IPS-18c (cell line): ENCODE results near the gene MAGI2.
"Not testable (repeated sequence)": the region's sequence is repeated elsewhere in the genome, so short reads cannot be mapped to it uniquely, and the experiment has no call there.

ENCODE experiments used
- H3K4me3 ChIP-seq: 2 replicates; pipeline ENCODE4 v1.7.0; 2013; ENCODE audit warnings: low read depth, mild to moderate bottlenecking, low read length, moderate library complexity; ENCODE audit not compliant: insufficient read depth
- H3K9me3 ChIP-seq: one replicate; pipeline ENCODE4 v1.6.1; 2013; ENCODE audit warnings: mild to moderate bottlenecking, low read length, moderate library complexity; ENCODE audit not compliant: control insufficient read depth, insufficient read depth

Gene MAGI2

GRCh38 chr7:78607099-78607498 lies 846.4 kb downstream of the MAGI2 start:
- no peaks in the 10 kb centered on the region for H3K9me3 ChIP-seq
- no peak overlapping the region for H3K4me3 ChIP-seq

DNA sequence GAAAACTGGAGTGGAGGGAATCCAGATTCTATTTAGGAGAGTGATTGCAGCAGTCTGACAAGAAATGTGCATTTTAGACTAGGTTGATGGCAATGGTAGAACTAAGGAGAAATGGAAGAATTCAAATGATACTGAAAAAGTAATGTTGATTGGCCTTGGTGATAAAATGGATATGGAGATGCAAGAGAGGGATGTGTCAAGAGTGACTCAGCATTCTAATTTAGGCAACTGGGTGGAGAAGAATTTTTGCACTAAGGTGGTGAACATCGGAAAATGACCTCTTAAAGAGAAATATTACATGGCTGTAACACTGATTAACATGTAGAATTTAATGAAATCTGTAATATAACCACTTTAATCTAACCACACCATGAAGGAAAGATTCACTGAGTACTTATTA lies 848.3 kb downstream of the MAGI2 start:
- H3K4me3 ChIP-seq, result no peak overlapping the region
- H3K9me3 ChIP-seq, result no peaks in the 10 kb centered on the region

- Histone ChIP-seq H3K9me3 (no peaks in the 10 kb centered on the region), H3K4me3 (no peak overlapping the region)
Observed at GRCh38 chr7:78601728-78602127, 851.7 kb downstream of the MAGI2 start.

DNA sequence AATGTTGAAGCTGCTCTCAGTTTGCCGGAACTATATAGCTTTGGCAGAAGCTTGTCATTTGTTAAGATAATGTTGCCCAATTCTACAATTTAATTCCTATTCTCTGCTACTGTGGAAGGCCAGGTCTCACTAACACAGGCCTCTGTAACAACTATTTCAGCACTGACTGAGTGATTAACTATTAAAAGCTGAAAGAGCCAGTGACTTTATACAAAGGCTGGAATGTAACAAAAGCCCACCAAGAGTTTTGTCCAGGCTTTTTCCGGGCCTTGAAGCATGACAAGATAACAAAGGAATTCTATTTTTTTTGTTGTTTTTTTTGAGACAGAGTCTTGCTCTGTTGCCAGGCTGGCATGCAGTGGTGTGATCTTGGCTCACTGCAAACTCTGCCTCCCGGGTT lies 859.3 kb downstream of the MAGI2 start:
- Histone ChIP-seq H3K9me3 (no peaks in the 10 kb centered on the region), H3K4me3 (no peak overlapping the region)

GRCh38 chr7:78588393-78588792 lies 865.1 kb downstream of the MAGI2 start:
- peak overlapping the region; percentile 24; the same call in 1 of the 2 replicates for H3K4me3 ChIP-seq
- no peaks in the 10 kb centered on the region for H3K9me3 ChIP-seq

DNA sequence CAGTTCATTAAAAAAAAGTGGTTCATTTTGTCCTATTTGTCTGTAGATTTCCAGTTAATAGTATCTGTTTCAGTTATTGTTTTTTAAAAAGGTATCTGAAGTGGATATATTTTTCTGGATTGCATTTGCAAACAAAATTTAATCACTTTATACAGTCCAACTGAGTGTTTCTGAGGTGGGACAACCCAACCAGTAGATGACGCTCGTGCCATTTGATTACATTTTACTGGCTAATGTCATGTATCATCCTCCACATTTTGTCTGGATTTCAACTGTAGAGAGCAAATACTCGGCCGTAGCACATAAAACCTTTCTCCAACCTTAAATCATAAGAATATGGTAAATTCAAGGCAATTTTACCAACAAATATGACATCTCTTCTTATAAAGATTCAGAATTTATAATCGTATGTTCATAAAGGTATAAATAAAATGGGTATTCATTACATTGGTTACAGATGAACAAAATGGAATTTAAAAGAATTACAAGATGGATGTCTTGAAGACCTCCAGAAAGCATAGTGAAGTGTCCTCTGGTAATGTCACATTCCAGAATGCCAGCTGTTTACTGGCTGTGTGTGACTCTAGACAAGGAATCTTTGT lies 865.9 kb downstream of the MAGI2 start:
- Histone ChIP-seq H3K9me3 (no peaks in the 10 kb centered on the region), H3K4me3 (no peak overlapping the region)

- Histone ChIP-seq H3K4me3 (no peak overlapping the region), H3K9me3 (no peaks in the 10 kb centered on the region)
Observed at GRCh38 chr7:78585980-78586379, 867.5 kb downstream of the MAGI2 start.

DNA sequence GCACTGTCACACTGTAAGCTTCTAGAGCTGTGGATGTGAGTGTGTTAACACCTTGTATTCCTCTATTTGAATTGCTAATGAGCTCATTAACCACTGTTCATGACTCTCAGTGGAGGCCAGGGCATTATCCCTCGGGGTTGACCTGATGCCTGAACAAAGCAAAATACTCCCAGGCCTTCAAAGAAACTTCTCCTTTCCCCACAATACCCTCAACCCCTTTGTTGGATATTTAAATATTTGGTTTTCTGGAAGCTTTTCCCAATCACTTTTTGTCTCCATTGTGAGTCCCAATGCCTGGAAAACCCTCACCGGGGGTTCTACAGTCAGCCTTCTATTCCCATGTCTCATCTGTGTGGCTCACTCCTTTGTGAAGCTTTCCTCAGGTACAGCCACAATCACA lies 874.8 kb downstream of the MAGI2 start:
- Histone ChIP-seq H3K9me3 (no peaks in the 10 kb centered on the region), H3K4me3 (no peak overlapping the region)

DNA sequence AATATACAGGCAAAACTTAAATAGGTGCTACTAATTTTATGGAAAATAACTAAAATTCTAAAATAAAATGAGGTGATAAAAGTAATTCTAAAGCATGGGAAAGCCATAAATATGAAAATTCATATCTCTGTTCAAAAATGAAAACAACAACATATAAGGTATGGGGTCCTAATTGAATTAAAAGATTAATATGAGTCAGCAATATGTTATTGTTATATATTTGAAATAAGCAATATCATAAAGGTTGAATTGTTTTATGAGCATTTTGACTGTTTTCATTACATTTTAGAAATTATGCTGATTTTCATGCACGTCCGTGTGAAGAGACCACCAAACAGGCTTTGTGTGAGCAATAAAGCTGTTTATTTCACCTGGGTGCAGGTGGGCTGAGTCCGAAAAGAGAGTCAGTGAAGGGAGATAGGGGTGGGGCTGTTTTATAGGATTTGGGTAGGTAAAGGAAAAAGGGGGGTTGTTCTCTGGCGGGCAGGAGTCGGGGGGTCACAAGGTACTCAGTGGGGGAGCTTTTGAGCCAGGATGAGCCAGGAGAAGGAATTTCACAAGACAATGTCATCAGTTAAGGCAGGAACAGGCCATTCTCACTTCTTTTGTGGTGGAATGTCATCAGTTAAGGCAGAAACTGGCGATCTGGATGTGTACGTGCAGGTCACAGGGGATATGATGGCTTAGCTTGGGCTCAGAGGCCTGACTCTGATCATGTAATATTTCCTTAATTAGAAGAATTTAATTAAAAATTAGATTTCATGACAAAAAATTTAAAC lies 876.1 kb downstream of the MAGI2 start:
- not testable (repeated sequence) for H3K4me3 ChIP-seq, H3K9me3 ChIP-seq

DNA sequence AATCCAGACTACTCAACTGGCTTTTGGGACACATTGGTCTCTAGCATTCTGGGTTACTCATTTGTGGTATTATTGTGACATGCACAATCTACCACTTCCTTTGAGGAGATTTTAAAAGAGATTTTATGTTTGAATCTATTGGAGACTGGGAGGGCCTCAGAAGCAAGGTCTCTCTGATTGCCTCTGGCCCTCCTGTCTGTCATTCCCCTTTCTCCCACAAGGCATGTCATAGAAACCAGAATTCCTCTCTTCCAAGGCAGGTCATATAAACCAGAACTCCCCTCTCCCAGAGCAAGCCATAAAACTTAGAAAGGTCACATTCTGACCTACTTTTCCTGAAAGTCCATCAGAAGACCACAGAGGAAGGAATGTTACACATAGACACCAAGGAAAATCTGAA lies 877.2 kb downstream of the MAGI2 start:
- Histone ChIP-seq H3K4me3 (no peak overlapping the region), H3K9me3 (no peaks in the 10 kb centered on the region)

DNA sequence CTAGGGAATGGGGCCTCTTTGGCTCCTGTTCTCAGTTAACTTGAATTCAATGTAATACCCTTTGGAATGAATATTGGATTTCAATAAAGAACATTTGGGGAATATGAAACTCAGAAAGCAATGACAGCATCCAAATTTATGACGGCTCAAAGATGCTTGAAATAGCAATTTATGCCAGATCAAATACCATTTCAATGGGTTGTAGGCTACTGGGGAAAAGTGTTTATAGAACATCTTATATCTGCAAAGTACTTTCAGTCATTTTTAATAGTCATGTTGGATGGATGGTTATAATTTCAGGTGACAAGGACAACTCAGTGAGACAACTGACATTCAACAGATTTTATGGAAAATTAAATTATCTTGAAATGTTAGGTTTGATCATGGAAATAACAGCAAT lies 882.2 kb downstream of the MAGI2 start:
- H3K9me3 ChIP-seq, result no peaks in the 10 kb centered on the region
- no peak overlapping the region for H3K4me3 ChIP-seq

GRCh38 chr7:78568690-78569089 lies 884.8 kb downstream of the MAGI2 start:
- Histone ChIP-seq H3K9me3 (no peaks in the 10 kb centered on the region), H3K4me3 (no peak overlapping the region)

GRCh38 chr7:78567836-78568235 lies 885.6 kb downstream of the MAGI2 start:
- Histone ChIP-seq H3K4me3 (no peak overlapping the region), H3K9me3 (no peaks in the 10 kb centered on the region)

- H3K9me3 ChIP-seq, result no peaks in the 10 kb centered on the region
- no peak overlapping the region for H3K4me3 ChIP-seq
Observed at GRCh38 chr7:78565784-78566183, 887.7 kb downstream of the MAGI2 start.

GRCh38 chr7:78563191-78563590 lies 890.3 kb downstream of the MAGI2 start:
- H3K9me3 ChIP-seq, result no peaks in the 10 kb centered on the region

DNA sequence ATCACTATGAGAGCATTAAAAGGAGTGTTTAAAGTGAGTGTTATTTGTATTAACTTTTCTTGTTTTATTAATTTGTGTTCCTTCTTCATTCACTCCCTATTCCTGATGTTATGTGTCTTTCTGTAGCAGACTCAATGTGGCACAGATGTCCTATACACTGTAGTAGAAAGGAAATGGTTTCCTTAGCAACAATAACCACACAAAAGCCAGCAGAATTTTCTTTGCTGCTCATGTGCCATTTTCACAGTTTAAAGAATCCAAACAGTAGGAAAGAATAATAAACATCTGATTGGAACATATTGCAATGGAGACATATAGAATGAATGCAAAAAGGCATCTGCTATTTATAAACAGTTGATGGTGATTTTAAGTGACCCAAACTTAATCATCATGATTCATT lies 891.3 kb downstream of the MAGI2 start:
- Histone ChIP-seq H3K4me3 (no peak overlapping the region), H3K9me3 (no peaks in the 10 kb centered on the region)

More at GRCh38 chr7:78563191-78563590, 890.3 kb downstream of the MAGI2 start:
- H3K4me3 ChIP-seq, result no peak overlapping the region

GRCh38 chr7:78558566-78558965 lies 894.9 kb downstream of the MAGI2 start:
- Histone ChIP-seq H3K9me3 (no peaks in the 10 kb centered on the region), H3K4me3 (no peak overlapping the region)

- no peaks in the 10 kb centered on the region for H3K9me3 ChIP-seq
- H3K4me3 ChIP-seq, result no peak overlapping the region
Observed at GRCh38 chr7:78543976-78544375, 909.5 kb downstream of the MAGI2 start.

DNA sequence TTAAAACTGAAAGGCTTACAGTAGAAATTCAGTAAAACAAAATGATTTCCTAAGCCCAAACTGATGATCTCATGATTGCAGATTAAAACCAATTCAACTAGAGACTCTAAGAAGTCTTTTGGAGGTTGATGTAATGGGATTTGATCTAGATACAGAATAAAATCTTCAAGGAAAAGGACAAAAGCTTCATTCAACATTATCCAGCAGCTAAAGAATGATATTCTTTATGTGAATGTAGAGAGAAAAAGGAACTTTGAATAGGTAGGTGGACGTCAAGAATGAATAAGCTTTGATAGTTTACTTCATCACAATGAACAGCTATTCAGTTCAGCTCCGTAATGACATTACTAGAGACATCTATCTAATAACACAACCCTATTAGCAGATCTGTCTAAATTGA lies 910.5 kb downstream of the MAGI2 start:
- Histone ChIP-seq H3K4me3 (no peak overlapping the region), H3K9me3 (no peaks in the 10 kb centered on the region)
